ENCODE data around the gene CAMTA1.

Gene CAMTA1

GRCh38 chr1:6802454-6802853 is 17.2 kb downstream of the CAMTA1 start (continued):
- TF ChIP-seq POU6F1 (CRISPR knock-in tag; IDR thresholded peaks at IDR 0.05; ENCODE audit: borderline replicate concordance, low read depth) (no peak), ISL1 (CRISPR knock-in tag; IDR thresholded peaks at IDR 0.05) (no peak)

- ATAC-seq = no peak
- TF ChIP-seq GLIS3 (CRISPR knock-in tag; IDR thresholded peaks at IDR 0.05) (no peak), ZNF70 (CRISPR knock-in tag; IDR thresholded peaks at IDR 0.05) (no peak), POU6F1 (CRISPR knock-in tag; IDR thresholded peaks at IDR 0.05; ENCODE audit: borderline replicate concordance, low read depth) (no peak), TOX (CRISPR knock-in tag; IDR thresholded peaks at IDR 0.05; ENCODE audit: borderline replicate concordance) (no peak), PPARA (CRISPR knock-in tag; IDR thresholded peaks at IDR 0.05; ENCODE audit: borderline replicate concordance) (no peak), RARB (CRISPR knock-in tag; IDR thresholded peaks at IDR 0.05) (no peak), ARNTL (CRISPR knock-in tag; IDR thresholded peaks at IDR 0.05; ENCODE audit: borderline replicate concordance, low read depth) (no peak), ZNF8 (CRISPR knock-in tag; IDR thresholded peaks at IDR 0.05) (no peak), ZFP3 (CRISPR knock-in tag; IDR thresholded peaks at IDR 0.05) (no peak), BACH2 (CRISPR knock-in tag; IDR thresholded peaks at IDR 0.05; ENCODE audit: borderline replicate concordance) (no peak), PATZ1 (CRISPR knock-in tag; IDR thresholded peaks at IDR 0.05; ENCODE audit: borderline replicate concordance) (no peak), CSDC2 (CRISPR knock-in tag; IDR thresholded peaks at IDR 0.05) (no peak), ISL1 (CRISPR knock-in tag; IDR thresholded peaks at IDR 0.05) (no peak), SNAI2 (CRISPR knock-in tag; IDR thresholded peaks at IDR 0.05) (no peak)
Measured at GRCh38 chr1:6802893-6803292, 17.6 kb downstream of the CAMTA1 start.

GRCh38 chr1:6803357-6803756 is 18.1 kb downstream of the CAMTA1 start:
- no peak for TF ChIP-seq TOX (CRISPR knock-in tag; IDR thresholded peaks at IDR 0.05; ENCODE audit: borderline replicate concordance)
- TF ChIP-seq OSR1 (CRISPR knock-in tag; IDR thresholded peaks at IDR 0.05) = no peak
- TF ChIP-seq SNAI2 (CRISPR knock-in tag; IDR thresholded peaks at IDR 0.05) = no peak
- no peak for TF ChIP-seq POU6F1 (CRISPR knock-in tag; IDR thresholded peaks at IDR 0.05; ENCODE audit: borderline replicate concordance, low read depth)
- no peak for TF ChIP-seq ZNF70 (CRISPR knock-in tag; IDR thresholded peaks at IDR 0.05)
- TF ChIP-seq PPARA (CRISPR knock-in tag; IDR thresholded peaks at IDR 0.05; ENCODE audit: borderline replicate concordance) = no peak
- no peak for TF ChIP-seq ZNF8 (CRISPR knock-in tag; IDR thresholded peaks at IDR 0.05)
- TF ChIP-seq GLIS3 (CRISPR knock-in tag; IDR thresholded peaks at IDR 0.05) = no peak
- TF ChIP-seq ZFP30 (CRISPR knock-in tag; IDR thresholded peaks at IDR 0.05) = no peak
- no peak for TF ChIP-seq ARNTL (CRISPR knock-in tag; IDR thresholded peaks at IDR 0.05; ENCODE audit: borderline replicate concordance, low read depth)
- no peak; the same call in 1 of the 3 replicates for ATAC-seq

- ATAC-seq = no peak
- TF ChIP-seq ARNTL (CRISPR knock-in tag; IDR thresholded peaks at IDR 0.05; ENCODE audit: borderline replicate concordance, low read depth) (no peak), ISL1 (CRISPR knock-in tag; IDR thresholded peaks at IDR 0.05) (no peak), ZNF70 (CRISPR knock-in tag; IDR thresholded peaks at IDR 0.05) (no peak), TCF4 (CRISPR knock-in tag; IDR thresholded peaks at IDR 0.05; ENCODE audit: borderline replicate concordance) (no peak), CREB5 (CRISPR knock-in tag; IDR thresholded peaks at IDR 0.05; ENCODE audit: low read depth) (no peak), ESRRG (CRISPR knock-in tag; IDR thresholded peaks at IDR 0.05) (no peak), GLIS3 (CRISPR knock-in tag; IDR thresholded peaks at IDR 0.05) (no peak), RARB (CRISPR knock-in tag; IDR thresholded peaks at IDR 0.05) (no peak), ZFP30 (CRISPR knock-in tag; IDR thresholded peaks at IDR 0.05) (no peak), TOX (CRISPR knock-in tag; IDR thresholded peaks at IDR 0.05; ENCODE audit: borderline replicate concordance) (no peak), ZFP3 (CRISPR knock-in tag; IDR thresholded peaks at IDR 0.05) (no peak), PPARA (CRISPR knock-in tag; IDR thresholded peaks at IDR 0.05; ENCODE audit: borderline replicate concordance) (no peak), OSR1 (CRISPR knock-in tag; IDR thresholded peaks at IDR 0.05) (no peak), TSHZ2 (CRISPR knock-in tag; IDR thresholded peaks at IDR 0.05) (no peak), ZNF8 (CRISPR knock-in tag; IDR thresholded peaks at IDR 0.05) (no peak), PATZ1 (CRISPR knock-in tag; IDR thresholded peaks at IDR 0.05; ENCODE audit: borderline replicate concordance) (no peak)
Measured at GRCh38 chr1:6805004-6805416, 19.8 kb downstream of the CAMTA1 start.
